C4-2B (cell line): Measurements from ENCODE around the gene GPRIN1.

Source experiments
- ZFX ChIP-seq: fragments of 450-650 bp; IDR thresholded peaks from 2 replicates; pipeline ENCODE4 v1.6.1; 2017
- TF ChIP-seq, protein P1 (sequence below): fragments of 450-650 bp; conservative IDR thresholded peaks from 2 replicates; pipeline ENCODE4 v1.5.1; 2017; ENCODE audit warnings: mild to moderate bottlenecking

- TF ChIP-seq ZFX = no peak
- TF ChIP-seq, protein P1, sequence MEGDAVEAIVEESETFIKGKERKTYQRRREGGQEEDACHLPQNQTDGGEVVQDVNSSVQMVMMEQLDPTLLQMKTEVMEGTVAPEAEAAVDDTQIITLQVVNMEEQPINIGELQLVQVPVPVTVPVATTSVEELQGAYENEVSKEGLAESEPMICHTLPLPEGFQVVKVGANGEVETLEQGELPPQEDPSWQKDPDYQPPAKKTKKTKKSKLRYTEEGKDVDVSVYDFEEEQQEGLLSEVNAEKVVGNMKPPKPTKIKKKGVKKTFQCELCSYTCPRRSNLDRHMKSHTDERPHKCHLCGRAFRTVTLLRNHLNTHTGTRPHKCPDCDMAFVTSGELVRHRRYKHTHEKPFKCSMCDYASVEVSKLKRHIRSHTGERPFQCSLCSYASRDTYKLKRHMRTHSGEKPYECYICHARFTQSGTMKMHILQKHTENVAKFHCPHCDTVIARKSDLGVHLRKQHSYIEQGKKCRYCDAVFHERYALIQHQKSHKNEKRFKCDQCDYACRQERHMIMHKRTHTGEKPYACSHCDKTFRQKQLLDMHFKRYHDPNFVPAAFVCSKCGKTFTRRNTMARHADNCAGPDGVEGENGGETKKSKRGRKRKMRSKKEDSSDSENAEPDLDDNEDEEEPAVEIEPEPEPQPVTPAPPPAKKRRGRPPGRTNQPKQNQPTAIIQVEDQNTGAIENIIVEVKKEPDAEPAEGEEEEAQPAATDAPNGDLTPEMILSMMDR = no peak
These were observed 44.9 kb upstream of the GPRIN1 start for GRCh38 chr5:176654856-176655255.
